NCI-H2107 treated with DMSO at 0.1 percent for 48 hours (cell line): ENCODE results near the gene HIVEP3.
"Not testable (repeated sequence)": the region's sequence is repeated elsewhere in the genome, so short reads cannot be mapped to it uniquely, and the experiment has no call there.

ENCODE experiments used
- DNase-seq: peaks from one replicate; lab custom pipeline; 2025; ENCODE audit not compliant: unreplicated experiment; lab: John Stamatoyannopoulos, UW

The HIVEP3 gene

DNA sequence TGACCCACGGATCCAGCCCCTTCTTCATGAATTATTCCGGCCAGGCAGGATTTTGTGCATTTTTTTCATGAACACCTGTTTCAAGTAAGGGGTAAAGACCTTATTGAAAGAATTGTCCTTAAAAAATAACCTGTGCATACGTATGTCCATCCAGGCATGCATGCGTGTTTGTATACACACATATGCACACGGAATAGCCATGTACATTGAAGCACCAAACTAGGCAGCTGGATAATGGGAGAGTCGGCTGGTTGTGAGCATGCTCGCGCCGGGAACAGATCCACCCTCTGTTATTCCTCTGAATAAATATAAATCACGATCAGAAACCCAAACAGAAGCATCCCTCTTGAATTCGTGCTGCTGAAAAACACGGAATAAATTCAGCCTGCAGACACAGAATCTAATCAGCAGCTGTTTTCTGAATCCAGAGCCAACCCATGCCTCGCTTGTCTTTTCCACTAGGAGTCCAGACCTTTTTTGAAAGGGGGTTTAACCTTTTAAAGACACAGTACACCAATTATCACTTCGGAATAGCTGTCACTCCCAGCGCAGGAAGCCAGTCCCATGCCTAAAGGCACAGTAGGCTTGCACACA is at the start of gene HIVEP3:
TSS of gene HIVEP3 (minus strand) at position 473 of the 594 bp plus-strand sequence.
- DNase-seq = peak; percentile 62

DNA sequence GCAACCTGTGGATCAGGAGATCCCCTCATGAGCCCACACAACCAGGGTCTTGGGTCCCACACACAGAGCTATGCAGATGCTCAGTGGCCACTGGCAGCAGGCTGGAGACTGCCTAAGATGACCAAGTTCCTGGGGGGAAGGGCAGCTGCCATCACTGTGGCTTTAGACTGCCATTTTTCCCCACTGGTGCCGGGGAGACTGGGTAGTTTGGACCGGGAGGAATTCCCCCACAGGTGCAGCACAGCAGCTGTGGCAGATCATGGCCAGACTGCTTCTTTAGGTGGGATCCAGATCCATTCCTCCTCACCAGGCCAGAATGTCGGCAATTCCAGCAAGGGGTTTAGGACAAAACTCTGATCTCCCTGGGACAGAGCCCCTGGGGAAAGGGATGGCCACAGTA is 45.7 kb upstream of the HIVEP3 start:
- DNase-seq = no peak

DNA sequence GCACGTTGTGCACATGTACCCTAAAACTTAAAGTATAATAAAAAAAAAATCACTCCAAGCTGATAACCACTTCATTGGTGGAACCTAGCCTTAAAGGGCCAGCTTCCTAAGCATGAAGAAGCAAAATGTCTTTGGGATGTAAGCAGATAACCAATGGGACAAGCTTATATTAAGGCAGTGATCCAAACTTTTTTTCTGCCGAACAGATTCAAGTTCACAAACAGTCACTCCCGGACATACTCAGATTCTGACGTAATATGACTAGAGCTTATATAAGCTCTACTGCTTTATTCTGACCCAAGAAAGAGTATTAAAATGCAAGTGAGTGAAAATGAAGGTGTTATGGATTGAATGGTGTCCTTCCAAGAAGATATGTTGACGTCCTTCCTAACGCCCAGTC is 44.9 kb upstream of the HIVEP3 start:
- DNase-seq = no peak

DNA sequence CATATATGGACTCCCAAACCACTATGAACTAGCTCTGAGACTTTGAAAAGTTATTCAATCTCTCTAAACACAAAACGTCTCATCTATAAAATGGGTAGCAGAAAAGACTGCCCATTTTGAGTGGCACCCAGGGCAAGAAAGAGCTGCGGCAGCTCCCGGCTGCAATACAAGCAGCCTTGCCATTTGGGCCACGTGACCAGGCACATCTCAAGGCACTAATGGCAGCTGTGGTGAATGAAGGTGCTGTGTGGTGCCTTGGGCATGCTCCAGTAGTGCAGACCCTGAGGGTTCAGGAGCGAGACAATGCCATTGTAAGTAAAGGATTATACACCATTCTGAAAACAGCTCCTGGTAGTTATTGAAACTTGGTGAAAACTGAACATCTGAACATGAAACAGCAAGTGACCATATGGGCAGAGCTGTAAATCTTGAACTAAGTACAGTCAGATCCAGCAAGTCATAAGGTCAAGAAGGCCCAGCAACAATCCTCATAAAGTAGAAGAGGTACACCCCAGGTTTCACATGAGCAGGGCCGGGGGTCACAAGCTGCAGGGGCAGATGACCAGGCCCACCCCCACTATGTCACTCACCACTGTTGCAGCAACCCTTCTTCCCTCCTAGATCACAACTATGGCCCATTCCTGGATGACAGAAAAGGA is 39.4 kb upstream of the HIVEP3 start:
- DNase-seq = no peak

DNA sequence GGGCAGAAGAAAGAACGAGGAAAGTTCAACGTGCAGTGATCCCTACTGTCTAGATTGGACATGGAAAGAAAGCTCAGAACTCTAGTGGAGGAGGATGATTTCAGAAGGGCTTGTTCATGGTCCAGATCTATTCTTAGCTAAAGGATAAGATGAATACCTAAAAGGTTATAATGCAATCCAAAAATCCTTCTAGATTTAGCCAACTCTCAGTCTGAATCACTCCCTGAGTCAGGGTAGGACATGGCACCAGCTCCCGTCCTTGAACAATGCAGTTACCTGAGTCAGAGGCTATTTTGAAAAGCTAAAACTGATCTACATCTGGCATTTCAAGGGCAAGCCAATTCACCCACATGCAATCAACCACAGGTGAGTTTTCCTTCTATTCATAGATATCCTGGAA is 38.8 kb upstream of the HIVEP3 start:
- no peak for DNase-seq

DNA sequence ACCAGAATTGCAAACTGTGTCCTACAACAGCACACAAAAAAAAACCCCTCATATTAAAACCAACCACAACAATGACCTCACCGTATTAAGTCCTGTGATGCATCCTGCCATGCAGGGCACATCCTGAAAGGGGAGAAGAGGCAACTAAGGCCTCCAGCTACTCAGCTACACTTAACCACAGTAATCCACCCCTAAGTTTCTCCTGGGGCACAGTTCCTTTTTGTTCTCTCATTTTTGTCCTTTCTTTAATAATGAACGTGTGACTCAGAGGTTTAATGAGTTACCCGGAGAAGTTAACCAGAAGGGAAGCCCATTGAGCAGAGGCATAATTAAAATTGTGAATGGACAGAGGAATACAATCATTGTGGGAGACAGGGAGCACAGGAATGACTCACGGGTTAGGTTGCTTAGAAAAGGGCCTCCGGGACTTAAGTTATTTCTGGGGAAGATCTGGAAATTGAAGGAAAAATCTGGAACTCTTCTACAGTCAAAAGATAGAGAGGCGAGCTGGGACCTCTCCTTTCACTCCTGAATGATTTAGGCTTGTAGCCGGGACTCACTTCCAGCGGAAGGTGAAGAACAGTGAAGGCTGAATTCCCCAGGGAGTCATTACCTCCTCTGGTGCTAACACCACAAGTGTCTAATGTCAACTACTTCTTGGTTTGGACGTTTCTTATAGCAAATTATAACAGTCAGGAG is 36.9 kb upstream of the HIVEP3 start:
- peak; percentile 82 for DNase-seq

DNA sequence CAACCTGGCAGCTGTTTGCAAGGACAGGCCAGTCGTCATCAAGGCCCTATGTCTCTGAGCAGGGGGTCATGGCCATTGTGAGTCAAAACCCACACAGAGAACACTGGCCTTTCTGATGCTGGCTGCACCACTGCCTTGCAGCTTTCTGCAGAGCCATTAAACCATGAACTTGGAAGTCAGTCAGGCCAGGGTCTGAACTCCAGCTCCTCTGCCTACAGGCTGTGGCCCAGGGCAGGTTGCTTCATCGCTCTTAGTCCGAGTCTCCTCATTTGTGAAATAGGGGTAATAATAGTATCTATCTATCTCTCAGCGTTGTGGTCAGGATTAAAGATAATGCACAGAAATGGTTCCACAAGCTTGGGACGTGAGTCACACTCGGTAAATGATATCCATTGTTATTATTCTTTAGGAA is 35.8 kb upstream of the HIVEP3 start:
- DNase-seq = no peak

DNA sequence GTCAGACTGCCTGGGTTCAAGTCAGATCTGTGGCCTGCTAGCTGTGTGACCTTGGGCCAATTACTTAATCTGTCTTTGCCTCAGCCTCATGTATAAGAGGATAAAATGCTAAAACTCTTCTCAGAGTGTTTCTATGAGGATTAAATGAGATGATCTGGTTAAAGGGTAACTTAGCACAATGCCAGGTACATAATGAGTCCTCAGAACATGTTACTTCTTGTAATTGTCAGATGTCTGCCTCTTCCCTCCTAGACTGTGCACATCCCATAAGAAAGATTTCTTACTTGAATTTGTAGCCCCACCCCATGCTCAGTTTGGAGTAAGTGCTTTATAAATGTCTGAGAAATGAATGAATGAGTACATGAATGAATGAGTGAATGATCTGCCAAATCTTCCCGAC is 34.6 kb upstream of the HIVEP3 start:
- no peak for DNase-seq

DNA sequence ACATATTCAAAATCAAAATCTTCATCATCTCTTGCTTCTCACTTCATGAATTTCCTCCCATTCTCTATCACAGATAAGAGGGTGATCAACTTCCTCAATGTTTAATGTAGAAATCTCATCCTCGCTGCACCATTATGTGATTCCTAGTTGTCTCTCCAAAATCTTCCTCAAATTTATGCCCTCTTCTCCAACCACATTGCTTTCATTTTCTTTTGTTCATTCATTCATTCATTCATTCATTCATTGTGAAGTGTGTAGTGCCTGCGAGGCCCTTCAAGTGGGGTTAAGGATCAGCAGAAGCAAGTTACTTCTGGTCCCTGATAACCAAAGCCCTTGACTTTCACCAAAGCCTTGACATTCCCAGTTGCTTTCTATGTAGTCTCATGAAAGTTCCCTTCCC is 33.5 kb upstream of the HIVEP3 start:
- no peak for DNase-seq

DNA sequence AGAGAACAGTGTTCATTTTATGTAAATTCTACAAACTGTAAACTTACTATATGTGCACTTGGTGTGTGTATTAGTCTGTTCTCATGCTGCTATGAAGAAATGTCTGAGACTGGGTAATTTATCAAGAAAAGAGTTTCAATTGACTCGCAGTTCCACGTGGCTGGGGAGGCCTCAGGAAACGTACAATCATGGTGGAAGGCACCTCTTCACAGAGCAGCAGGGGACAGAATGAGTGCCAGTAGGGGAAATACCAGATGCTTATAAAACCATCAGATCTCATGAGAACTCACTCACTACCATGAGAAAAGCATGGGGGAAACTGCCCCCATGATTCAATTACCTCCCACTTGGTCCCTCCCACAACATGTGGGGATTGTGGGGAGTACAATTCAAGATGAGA is 32.8 kb upstream of the HIVEP3 start:
- not testable (repeated sequence) for DNase-seq

DNA sequence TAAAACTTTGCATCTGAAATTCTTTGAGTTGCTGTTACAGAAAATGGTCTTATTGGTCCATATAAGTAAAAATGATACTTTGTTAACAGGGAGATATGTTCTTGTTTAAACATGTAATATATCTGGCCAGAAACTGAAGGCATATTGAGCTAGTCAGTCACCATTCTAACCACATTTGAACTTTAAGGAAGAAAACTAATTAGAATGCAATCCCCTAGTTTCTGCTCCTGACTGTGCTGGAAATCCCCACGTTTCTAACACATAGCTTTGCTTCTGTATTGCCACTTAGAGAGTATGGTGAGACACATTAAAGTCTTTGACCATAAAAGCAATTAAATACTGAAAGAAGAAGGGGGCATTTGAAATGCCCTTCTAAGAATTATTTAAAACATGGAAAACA is 32.1 kb upstream of the HIVEP3 start:
- no peak for DNase-seq

DNA sequence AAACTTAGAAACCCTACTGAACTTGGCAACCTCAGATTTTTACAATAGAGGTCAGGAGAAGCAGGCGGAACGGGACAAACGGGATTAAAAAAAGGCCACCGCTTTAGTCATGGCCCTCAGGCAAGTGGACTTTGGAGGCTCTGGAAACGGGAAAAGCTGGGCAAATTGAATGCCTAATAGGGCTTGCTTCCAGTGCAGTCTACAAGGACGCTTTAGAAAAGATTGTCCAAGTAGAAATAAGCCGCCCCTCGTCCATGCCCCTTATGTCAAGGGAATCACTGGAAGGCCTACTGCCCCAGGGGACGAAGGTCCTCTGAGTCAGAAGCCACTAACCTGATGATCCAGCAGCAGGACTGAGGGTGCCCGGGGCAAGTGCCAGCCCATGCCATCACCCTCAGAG is 27.2 kb upstream of the HIVEP3 start:
- not testable (repeated sequence) for DNase-seq

DNA sequence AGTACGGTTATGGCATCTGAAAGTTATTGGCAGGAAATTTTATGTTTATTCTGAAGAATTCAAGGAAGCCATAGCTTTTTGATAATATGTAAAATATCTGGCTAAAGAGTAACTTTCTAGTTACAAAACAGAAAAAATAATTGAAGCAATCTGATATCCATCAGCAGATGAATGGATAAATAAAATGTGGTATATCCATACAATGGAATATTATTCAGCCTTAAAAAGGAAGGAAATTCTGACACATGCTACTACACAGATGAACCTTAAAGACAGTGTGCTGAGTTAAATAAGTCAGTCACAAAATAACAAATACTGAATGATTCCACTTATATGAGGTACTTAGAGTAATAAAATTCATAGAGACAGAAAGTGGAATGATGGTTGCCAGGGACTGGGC is 25.0 kb upstream of the HIVEP3 start:
- DNase-seq = no peak

DNA sequence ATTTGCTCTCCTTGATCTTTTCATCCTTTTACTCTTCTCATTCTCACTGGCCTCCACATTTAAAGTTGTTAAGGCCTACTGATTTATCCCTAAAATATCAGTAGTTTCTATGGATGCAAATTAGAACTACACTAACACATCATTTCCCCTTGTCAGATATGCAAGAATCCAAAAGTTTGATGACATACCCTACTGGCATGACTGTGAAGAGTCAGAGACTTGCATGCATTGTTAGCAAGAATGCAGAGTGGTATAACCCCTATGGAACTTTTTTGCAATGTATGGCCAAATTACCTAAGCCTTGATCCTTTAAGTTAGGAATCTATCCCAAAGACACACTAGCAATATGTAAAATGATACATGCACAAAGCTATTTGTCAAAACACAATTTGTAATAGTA is 23.6 kb upstream of the HIVEP3 start:
- DNase-seq = no peak

DNA sequence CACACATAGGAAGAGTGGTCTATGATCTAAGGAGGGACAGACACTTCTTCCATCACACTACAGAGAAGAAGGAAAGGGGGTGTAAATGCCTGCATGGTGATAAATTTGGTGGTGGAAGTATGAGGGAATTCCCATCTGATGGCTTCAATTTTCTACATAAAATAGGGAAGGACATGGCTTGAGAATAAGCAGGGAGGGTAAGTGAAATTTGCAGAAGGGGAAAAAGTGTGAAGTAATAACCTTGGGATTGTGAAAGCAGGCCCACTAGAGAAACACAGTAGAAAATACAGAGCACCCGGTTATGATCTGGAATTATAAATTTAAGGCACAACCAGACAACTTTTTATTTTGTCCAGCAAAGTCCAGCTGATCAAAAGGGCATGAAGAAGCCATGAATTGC is 22.7 kb upstream of the HIVEP3 start:
- DNase-seq = no peak

DNA sequence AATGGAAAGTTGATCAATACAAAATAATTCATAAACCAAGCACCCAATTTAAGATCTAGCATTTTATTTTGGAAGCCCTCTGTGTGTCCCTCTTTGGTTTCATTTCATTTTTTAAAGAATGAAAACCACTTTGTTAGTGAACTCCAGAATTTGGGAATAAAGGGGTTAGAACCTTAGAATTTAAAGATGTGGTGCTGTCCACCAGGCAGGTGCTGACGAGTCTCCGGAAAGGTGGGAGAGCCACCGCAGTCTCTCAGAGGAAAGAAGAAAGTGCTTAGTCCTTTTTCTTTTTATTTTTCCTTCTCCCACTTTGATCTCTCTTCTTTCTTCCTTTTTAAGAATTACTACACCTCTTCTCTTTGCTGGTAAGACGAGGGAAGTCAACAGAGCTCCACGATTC is 20.5 kb upstream of the HIVEP3 start:
- DNase-seq = no peak

DNA sequence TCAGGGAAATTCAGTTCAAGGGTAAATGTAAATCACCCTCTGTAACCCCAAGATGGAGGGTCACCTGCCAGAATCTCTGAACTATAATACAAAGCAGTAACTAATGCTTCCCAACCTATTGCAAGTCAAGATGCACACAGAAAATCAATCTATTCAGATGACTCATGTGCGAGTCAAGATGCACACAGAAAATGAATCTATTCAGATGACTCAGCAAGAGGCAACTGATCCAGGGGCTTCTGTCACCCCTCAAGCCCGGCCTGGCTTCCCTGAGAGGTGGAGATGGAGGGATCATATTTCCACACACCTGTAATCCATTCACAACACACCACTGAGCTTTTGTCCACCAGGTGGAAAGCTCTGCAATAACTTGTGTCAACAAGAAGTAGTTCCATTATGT is 17.4 kb upstream of the HIVEP3 start:
- DNase-seq = peak; percentile 99

DNA sequence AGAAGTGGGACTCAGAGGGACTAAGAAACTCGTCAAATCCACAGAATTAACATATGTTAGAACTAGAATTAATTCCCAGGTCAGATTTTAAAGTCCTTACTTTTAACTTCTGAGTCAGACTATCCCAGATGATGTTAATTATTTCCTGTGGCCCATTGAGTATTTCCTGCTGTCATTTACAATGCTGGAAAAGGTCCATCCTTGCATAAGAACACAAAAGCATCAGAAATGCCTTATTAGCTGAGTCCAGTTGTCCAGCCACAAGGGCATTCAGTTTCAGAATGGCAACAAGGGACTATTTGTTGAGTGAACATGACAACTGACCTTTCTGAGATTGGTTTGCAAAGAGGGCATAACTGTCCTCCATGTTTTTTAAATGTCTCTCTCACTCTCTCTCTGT is 16.5 kb upstream of the HIVEP3 start:
- no peak for DNase-seq

DNA sequence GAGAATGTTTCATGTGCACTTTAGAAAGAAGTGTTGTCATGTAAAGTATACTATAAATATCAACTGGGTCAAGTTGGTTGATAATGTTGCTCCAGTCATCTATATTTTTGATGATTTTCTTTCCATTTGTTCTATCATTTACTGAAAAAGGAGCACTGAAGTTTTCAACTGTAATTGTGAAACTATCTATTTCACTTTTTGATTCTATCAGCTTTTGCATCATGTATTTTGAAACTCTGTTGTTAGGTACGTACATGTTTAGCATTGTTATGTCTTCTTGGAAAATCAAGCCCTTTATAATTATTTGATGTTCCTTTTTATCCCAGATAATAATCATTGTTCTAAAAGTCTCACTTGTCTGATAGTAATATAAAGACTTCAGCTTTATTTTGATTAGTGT is 14.4 kb upstream of the HIVEP3 start:
- no peak for DNase-seq

DNA sequence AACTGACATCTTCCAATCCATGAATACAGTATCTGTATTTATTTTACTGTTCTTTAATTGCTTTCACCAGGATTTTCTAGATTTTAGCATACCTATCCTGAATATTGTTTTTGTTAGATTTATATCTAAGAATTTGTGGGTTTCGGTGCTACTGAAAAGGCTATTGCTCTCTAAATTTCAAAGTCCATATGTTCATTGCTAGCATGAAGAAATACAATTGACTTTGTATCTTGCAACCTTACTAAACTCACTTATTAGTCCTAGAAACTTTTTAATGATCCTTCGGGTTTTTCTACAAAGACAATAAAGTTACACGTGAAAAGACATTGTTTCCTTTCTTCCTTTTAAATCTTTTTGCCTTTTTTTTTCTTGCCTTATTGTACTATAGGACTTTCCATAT is 12.9 kb upstream of the HIVEP3 start:
- no peak for DNase-seq

DNA sequence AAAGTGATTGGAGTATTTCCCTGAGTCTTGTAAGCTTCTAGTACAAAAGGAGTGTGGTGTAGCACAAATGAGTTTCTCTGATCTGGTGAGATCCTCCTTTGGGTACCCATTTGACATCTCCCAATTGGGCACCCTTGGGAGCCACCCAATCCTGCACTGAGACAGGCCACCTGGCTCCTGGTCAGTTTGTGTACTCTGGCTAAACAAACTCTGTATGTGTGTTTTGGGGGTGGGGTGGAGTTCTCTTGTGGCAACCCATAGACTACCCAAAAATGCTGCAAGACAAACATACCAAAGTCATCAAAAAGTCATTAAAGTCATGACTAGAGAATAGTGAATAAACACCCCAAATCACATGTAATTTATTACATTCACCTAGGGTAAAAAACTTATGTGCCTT is 8.4 kb upstream of the HIVEP3 start:
- DNase-seq = no peak

DNA sequence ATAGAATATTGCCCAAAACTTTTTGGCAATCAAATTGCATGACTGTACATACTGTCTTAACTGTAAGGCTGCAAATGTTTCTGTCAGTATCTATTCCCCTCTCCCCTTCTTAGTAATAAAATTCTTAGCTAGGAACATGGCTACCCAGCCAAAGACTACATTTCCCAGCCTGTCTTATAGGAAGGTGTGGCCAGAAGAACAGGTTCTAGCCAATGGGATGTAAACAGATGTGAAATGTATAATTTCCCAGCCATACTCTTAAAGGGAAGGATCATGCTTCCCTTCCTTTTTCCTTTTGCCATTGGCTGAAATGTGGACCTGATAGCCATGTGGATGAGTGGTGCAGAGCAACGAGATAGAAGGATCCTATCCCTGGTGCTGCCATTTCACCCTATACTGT is 7.0 kb upstream of the HIVEP3 start:
- no peak for DNase-seq

DNA sequence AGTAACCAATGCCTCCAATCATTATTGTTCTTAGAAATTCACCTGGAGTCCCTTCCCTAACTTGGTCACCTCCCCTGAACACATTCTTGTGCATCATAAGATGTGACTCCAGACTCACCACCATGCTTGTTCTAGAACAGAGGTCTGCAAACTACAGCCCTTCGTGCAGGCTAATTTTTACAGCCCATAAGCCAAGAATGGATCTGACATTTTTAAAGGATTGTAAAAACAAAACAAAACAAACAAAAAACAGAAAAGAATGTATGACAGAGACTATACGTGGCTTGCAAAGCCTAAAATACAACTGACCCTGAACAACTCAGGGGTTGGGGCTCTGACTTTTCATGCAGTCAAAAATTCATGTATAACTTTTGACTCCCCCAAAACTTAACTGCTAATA is 6.2 kb upstream of the HIVEP3 start:
- no peak for DNase-seq
